HepG2 (cell line): ENCODE data around the gene TCERG1L. TPM values are rescaled to one million over a fixed set of nuclear protein-coding genes. Genes with fewer than 3 reads are reported as not detected.

ENCODE experiments used
- FIP1L1 ChIP-seq: fragments of 200-400 bp; formaldehyde crosslinking; IDR thresholded peaks from 2 replicates; pipeline ENCODE4 v1.6.1; 2018; ENCODE audit warnings: low read depth, mild to moderate bottlenecking, low read length, moderate library complexity, borderline replicate concordance; ENCODE audit not compliant: insufficient read depth
- GPN1 ChIP-seq: sonication (generic); formaldehyde crosslinking; IDR thresholded peaks from 2 replicates; pipeline ENCODE4 v1.5.1; 2020; ENCODE audit warnings: missing genetic modification reagents, borderline replicate concordance
- GZF1 ChIP-seq: sonication (generic); formaldehyde crosslinking; IDR thresholded peaks from 2 replicates; pipeline ENCODE4 v1.5.1; 2020; ENCODE audit warnings: mild to moderate bottlenecking, missing genetic modification reagents
- NFIC ChIP-seq: IDR thresholded peaks from 2 replicates; pipeline ENCODE4 v1.6.1; 2012; ENCODE audit warnings: mild to moderate bottlenecking, low read length, inconsistent platforms
- PHB2 ChIP-seq: fragments of 450-650 bp; IDR thresholded peaks from 2 replicates; pipeline ENCODE4 v1.6.1; 2018; ENCODE audit not compliant: partially characterized antibody
- ZFP36L1 ChIP-seq: sonication (generic); formaldehyde crosslinking; IDR thresholded peaks from 2 replicates; pipeline ENCODE4 v1.8.0; 2022; ENCODE audit warnings: mild to moderate bottlenecking, missing genetic modification reagents, moderate library complexity
- ZFX ChIP-seq: sonication (generic); formaldehyde crosslinking; IDR thresholded peaks from 2 replicates; pipeline ENCODE4 v1.4.0; 2020; ENCODE audit warnings: mild to moderate bottlenecking, low read depth, missing genetic modification reagents, moderate library complexity
- ZNF367 ChIP-seq: sonication (generic); formaldehyde crosslinking; IDR thresholded peaks from 2 replicates; pipeline ENCODE4 v1.4.0; 2020; ENCODE audit warnings: missing genetic modification reagents, borderline replicate concordance
- ZNF737 ChIP-seq: sonication (generic); formaldehyde crosslinking; IDR thresholded peaks from 2 replicates; pipeline ENCODE4 v1.5.0; 2020; ENCODE audit warnings: missing genetic modification reagents, mild to moderate bottlenecking, borderline replicate concordance
- polyA plus RNA-seq, 8 experiments: library from polyadenylated mRNA; depleted of rRNA in 3 of 8; stranded (reverse) in 7 of 8; unstranded in 1 of 8; fragments of >200 nt; fragmentation: Illumina TruSeq in 4 of 8; extraction: Trizol in 4 of 8; gene quantifications; 2 replicates each; pipeline versions ENCODE4 v1.2.1 to v1.2.3, GENCODE V29; 2011 to 2016; ENCODE audit warnings: low read depth in 4 of 8, missing spikeins in 1 of 8, mixed read lengths in 1 of 8; ENCODE audit not compliant: insufficient read depth in 1 of 8
- total RNA-seq, 5 experiments: library from RNA; depleted of rRNA; stranded (reverse); fragments of >200 nt; fragmentation: Illumina TruSeq; extraction: Trizol; gene quantifications; 2 replicates each; pipeline ENCODE4 v1.2.3, GENCODE V29; 2016; ENCODE audit warnings: low read depth in 1 of 5
- TF ChIP-seq, protein P1 (sequence below): sonication (generic); formaldehyde crosslinking; IDR thresholded peaks from 2 replicates; pipeline ENCODE4 v1.9.0; 2021; ENCODE audit warnings: mild to moderate bottlenecking, missing genetic modification reagents
- TF ChIP-seq, protein P2 (sequence below): sonication (generic); formaldehyde crosslinking; IDR thresholded peaks from 2 replicates; pipeline ENCODE4 v1.4.0; 2020; ENCODE audit warnings: mild to moderate bottlenecking, missing genetic modification reagents

TCERG1L gene
- total and polyA plus RNA-seq, 2 of the 13 experiments (the other 11 are each of a cell fraction or from before 2014, with no cell fraction given), result not detected

- TF ChIP-seq, protein P1, sequence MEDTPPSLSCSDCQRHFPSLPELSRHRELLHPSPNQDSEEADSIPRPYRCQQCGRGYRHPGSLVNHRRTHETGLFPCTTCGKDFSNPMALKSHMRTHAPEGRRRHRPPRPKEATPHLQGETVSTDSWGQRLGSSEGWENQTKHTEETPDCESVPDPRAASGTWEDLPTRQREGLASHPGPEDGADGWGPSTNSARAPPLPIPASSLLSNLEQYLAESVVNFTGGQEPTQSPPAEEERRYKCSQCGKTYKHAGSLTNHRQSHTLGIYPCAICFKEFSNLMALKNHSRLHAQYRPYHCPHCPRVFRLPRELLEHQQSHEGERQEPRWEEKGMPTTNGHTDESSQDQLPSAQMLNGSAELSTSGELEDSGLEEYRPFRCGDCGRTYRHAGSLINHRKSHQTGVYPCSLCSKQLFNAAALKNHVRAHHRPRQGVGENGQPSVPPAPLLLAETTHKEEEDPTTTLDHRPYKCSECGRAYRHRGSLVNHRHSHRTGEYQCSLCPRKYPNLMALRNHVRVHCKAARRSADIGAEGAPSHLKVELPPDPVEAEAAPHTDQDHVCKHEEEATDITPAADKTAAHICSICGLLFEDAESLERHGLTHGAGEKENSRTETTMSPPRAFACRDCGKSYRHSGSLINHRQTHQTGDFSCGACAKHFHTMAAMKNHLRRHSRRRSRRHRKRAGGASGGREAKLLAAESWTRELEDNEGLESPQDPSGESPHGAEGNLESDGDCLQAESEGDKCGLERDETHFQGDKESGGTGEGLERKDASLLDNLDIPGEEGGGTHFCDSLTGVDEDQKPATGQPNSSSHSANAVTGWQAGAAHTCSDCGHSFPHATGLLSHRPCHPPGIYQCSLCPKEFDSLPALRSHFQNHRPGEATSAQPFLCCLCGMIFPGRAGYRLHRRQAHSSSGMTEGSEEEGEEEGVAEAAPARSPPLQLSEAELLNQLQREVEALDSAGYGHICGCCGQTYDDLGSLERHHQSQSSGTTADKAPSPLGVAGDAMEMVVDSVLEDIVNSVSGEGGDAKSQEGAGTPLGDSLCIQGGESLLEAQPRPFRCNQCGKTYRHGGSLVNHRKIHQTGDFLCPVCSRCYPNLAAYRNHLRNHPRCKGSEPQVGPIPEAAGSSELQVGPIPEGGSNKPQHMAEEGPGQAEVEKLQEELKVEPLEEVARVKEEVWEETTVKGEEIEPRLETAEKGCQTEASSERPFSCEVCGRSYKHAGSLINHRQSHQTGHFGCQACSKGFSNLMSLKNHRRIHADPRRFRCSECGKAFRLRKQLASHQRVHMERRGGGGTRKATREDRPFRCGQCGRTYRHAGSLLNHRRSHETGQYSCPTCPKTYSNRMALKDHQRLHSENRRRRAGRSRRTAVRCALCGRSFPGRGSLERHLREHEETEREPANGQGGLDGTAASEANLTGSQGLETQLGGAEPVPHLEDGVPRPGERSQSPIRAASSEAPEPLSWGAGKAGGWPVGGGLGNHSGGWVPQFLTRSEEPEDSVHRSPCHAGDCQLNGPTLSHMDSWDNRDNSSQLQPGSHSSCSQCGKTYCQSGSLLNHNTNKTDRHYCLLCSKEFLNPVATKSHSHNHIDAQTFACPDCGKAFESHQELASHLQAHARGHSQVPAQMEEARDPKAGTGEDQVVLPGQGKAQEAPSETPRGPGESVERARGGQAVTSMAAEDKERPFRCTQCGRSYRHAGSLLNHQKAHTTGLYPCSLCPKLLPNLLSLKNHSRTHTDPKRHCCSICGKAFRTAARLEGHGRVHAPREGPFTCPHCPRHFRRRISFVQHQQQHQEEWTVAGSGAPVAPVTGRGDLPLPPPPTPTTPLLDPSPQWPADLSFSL, result no peak
- TF ChIP-seq GPN1 (CRISPR knock-in tag) (no peak), FIP1L1 (no peak), NFIC (no peak), ZFX (CRISPR knock-in tag) (no peak), GZF1 (CRISPR knock-in tag) (no peak), ZFP36L1 (CRISPR knock-in tag) (no peak), PHB2 (no peak), ZNF737 (CRISPR knock-in tag) (no peak), ZNF367 (CRISPR knock-in tag) (no peak)
- TF ChIP-seq, protein P2, sequence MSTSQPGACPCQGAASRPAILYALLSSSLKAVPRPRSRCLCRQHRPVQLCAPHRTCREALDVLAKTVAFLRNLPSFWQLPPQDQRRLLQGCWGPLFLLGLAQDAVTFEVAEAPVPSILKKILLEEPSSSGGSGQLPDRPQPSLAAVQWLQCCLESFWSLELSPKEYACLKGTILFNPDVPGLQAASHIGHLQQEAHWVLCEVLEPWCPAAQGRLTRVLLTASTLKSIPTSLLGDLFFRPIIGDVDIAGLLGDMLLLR, result no peak
- TF ChIP-seq, all 625 proteins: peak for 0
These were observed at the start of gene TCERG1L (continued) for GRCh38 chr10:131311661-131312477.
